ENCODE measurements around the gene SRXN1. TPM values are rescaled to one million over a fixed set of nuclear protein-coding genes. Genes with fewer than 3 reads are reported as not detected.

SRXN1 gene
- total RNA-seq, 2 experiments from 2014 or later, result 8.9 to 9.3 TPM

DNA sequence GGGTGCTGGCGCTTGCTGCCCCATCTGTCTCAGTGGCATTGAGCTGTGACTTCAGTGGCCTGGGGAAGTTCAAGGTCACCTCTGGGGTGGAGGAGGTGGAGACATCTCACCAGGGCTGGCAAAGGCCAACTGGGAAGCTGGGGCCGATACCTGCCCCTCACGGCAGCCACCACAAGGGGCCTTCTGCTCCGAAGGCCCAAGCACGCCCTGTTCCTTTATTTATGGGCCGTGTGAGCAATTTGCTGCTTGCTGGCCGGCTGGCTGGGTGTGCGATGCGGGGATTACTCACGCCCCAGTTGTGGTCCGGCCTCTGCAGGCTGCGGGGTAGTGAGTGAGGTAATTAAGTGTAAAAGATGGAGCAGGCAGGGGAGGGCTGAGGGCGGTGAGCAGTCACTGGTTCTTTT is 35.8 kb upstream of the SRXN1 start:
- Mint-ChIP-seq H3K27me3 (ENCODE audit: low read depth) (peaks cover 4% of the 10 kb centered on the region), H3K27ac (no peak overlapping the region), H3K36me3 (ENCODE audit: low read depth) (no peaks in the 10 kb centered on the region), H3K4me3 (no peak overlapping the region), H3K9me3 (ENCODE audit: insufficient read depth) (no peaks in the 10 kb centered on the region), H3K4me1 (ENCODE audit: low read depth) (no peaks in the 10 kb centered on the region)
- POLR2A ChIA-PET, result no interaction called here
- ATAC-seq, result no peak
- CTCF ChIA-PET, result no interaction called here
- no peak for DNase-seq

DNA sequence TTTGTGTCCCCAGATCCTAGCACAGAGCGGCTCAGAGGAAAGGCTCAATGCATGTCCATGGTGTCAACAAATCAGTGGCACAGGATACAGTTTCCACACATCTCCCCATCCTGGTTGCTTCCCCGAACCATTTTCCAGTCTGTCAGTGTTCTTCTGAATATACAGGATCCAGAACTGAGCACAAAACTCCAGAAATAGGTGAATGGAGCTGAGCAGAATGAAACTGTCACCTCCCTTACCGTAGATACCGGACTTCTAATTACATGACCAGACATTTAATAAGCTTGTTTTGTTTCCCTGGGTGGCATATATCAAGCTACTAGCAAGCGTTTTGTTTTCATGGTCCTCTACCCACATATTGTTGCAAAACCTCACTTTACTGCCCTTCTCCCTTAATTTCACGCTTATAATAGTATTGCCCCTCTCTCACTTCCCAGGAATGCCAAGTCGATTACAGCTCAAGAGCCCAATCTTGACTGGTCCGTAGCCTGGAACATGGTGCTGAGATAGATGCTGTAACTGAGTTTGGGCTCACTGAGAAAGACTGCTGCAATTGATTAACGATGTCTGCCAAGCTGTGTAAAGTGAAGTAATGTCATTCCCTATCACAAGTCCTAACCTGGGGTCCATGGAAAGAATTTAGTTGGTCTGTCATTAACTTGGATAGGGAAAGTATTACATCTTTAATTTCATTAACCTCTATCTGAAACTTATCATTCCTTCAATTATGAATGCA is 34.6 kb upstream of the SRXN1 start:
- Mint-ChIP-seq H3K27me3 (ENCODE audit: low read depth) (peaks cover 4% of the 10 kb centered on the region), H3K27ac (no peak overlapping the region), H3K36me3 (ENCODE audit: low read depth) (no peaks in the 10 kb centered on the region), H3K4me1 (ENCODE audit: low read depth) (no peaks in the 10 kb centered on the region), H3K9me3 (ENCODE audit: insufficient read depth) (no peaks in the 10 kb centered on the region), H3K4me3 (no peak overlapping the region)
- CTCF ChIA-PET, result interaction anchor here (1.3 kb wide), 1 partner anchor 20 kb away, joined by 3 read pairs; no protein-coding TSS in a partner anchor
- ATAC-seq, result no peak
- DNase-seq, result no peak
- POLR2A ChIA-PET, result no interaction called here

DNA sequence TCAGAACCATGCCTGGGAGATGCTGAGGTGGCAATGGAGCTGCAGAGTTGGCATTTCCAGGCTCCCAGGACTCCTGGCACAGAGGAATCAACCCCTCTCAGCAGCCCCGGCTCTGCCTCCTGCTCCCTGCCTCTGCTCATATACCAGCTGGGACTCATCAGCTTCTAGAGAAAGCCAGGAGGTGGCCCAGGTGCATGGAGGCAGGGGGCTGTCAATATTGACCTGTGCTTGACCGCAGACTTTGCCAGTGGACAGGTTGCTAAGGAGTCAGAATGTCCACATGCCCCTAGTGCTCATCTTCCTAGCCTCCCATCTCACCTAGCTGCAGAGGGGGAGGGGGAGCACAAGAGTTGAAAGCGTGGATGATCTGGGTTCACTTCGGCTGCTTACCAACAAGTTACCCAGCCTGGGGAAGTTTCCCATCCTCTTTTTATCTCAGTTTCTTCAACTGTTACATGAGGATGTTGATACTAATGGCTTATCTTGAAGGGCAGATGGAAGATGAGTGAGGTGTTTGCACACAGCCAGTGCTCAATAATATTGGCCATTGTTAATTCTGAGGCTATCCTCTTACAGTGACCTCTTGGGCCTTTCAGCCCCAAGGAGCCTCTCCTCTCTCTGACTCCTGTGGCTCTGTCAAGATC is 31.8 kb upstream of the SRXN1 start:
- Mint-ChIP-seq H3K27me3 (ENCODE audit: low read depth) (peaks cover 4% of the 10 kb centered on the region), H3K9me3 (ENCODE audit: insufficient read depth) (no peaks in the 10 kb centered on the region), H3K4me1 (ENCODE audit: low read depth) (no peaks in the 10 kb centered on the region), H3K36me3 (ENCODE audit: low read depth) (no peaks in the 10 kb centered on the region), H3K27ac (no peak overlapping the region), H3K4me3 (no peak overlapping the region)
- DNase-seq, result no peak
- ChIA-PET POLR2A (no interaction called here), CTCF (interaction anchor here (1.0 to 1.3 kb wide), 2 partner anchors 11 to 18 kb away, joined by 3 to 4 read pairs; no protein-coding TSS in a partner anchor)
- no peak for ATAC-seq

DNA sequence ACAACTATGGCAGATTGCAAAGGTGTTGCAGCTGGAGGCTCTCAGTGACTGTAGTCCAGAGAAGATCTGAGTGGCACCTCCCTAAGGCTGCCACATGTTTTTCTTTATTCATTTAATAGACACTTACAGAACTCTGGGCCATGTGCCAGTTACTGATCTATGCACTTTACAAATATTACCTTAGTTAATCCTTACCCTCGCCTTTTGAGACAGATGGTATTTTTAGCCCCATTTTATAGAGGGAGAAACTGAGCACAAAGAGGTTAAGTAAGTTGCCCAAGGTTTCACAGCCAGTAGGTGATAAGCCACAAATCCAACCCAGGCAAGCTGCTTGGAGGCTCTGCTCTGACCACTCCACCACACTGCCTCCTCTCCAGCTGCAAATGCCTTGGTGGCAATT is 29.1 kb upstream of the SRXN1 start:
- no peak overlapping the region for H3K4me3 Mint-ChIP-seq
- H3K4me1 Mint-ChIP-seq (ENCODE audit: low read depth), result no peaks in the 10 kb centered on the region
- DNase-seq (no peak), ATAC-seq (no peak)
- ChIA-PET POLR2A (no interaction called here), CTCF (no interaction called here)
- H3K9me3 Mint-ChIP-seq (ENCODE audit: insufficient read depth), result no peaks in the 10 kb centered on the region
- no peak overlapping the region for H3K27ac Mint-ChIP-seq
- H3K36me3 Mint-ChIP-seq (ENCODE audit: low read depth), result no peaks in the 10 kb centered on the region
- H3K27me3 Mint-ChIP-seq (ENCODE audit: low read depth), result peaks cover 17% of the 10 kb centered on the region

DNA sequence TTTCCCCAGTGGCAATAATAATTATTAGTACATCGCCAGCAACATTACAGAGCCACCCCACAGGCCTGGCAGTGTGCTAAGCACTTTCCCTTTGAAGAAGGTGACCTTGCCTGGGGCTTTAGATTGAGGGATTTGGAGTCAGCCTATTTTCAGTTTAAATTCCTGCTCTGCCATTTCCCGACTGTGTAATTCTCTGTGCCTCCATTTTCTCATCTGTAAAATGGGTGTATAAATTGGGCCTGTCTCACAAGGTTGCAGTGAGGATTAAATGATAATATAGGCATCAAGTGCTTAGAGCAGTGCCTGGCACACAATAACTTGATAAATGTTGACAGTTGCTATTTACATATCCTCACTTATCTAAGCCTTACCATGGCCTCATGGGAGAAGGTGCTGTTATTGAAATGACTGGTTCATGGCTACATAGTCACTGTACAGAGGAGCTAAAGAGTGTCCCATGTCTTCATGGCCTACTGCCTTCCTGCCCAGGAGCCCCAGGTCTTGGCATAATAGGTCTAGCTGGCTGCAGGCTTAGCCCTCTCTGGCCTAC is 27.7 kb upstream of the SRXN1 start:
- H3K4me3 Mint-ChIP-seq, result no peak overlapping the region
- no peaks in the 10 kb centered on the region for H3K36me3 Mint-ChIP-seq (ENCODE audit: low read depth)
- H3K4me1 Mint-ChIP-seq (ENCODE audit: low read depth), result peaks cover 2% of the 10 kb centered on the region
- DNase-seq (no peak), ATAC-seq (no peak)
- CTCF ChIA-PET, result no interaction called here
- H3K27me3 Mint-ChIP-seq (ENCODE audit: low read depth), result peaks cover 25% of the 10 kb centered on the region
- H3K27ac Mint-ChIP-seq, result no peak overlapping the region
- H3K9me3 Mint-ChIP-seq (ENCODE audit: insufficient read depth), result no peaks in the 10 kb centered on the region
- POLR2A ChIA-PET, result no interaction called here

DNA sequence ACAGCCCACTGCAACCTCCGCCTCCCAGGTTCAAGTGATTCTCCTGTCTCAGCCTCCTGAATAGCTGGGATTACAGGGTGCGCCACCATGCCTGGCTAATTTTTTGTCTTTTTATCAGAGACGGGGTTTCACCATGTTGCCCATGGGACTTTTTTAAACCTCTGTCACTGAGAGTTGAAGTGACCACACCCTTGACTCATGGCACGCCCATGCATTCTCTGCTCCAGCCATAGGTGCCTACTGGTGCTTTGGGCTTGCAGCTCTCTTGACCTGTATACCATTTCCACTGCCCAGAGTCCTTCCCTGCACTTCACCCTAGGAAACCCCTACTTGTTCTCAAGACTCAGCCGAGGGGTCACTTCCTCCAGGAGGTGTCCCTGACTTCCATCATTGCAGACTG is 25.0 kb upstream of the SRXN1 start:
- Mint-ChIP-seq H3K9me3 (ENCODE audit: insufficient read depth) (no peaks in the 10 kb centered on the region), H3K27me3 (ENCODE audit: low read depth) (peaks cover 43% of the 10 kb centered on the region), H3K27ac (no peak overlapping the region), H3K4me3 (no peak overlapping the region), H3K4me1 (ENCODE audit: low read depth) (peaks cover 2% of the 10 kb centered on the region), H3K36me3 (ENCODE audit: low read depth) (no peaks in the 10 kb centered on the region)
- no peak for DNase-seq
- no peak for ATAC-seq
- POLR2A ChIA-PET, result no interaction called here
- CTCF ChIA-PET, result no interaction called here

DNA sequence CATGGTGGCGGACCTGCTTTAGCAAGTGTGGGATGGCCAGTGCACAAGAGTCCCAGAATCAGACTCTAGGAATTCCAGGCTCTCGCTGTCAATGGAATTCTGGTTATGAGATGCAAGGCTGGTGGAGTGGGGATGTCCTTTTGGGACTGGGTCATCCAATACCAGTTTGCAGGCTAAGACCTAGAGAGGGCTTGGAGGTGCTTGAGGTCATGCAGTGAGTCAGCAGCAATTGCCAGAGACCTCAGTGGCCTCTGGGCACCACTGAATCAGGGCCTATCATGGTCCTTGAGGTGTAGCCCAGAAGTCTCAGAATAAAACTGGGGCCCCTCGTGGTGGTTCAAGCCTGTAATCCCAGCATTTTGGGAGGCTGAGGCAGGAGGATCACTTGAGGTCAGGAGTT is 24.0 kb upstream of the SRXN1 start:
- ChIA-PET POLR2A (no interaction called here), CTCF (no interaction called here)
- H3K27me3 Mint-ChIP-seq (ENCODE audit: low read depth), result peaks cover 53% of the 10 kb centered on the region
- ATAC-seq (no peak), DNase-seq (no peak)
- no peak overlapping the region for H3K4me3 Mint-ChIP-seq
- no peaks in the 10 kb centered on the region for H3K36me3 Mint-ChIP-seq (ENCODE audit: low read depth)
- H3K27ac Mint-ChIP-seq, result no peak overlapping the region
- H3K4me1 Mint-ChIP-seq (ENCODE audit: low read depth), result peaks cover 4% of the 10 kb centered on the region
- no peaks in the 10 kb centered on the region for H3K9me3 Mint-ChIP-seq (ENCODE audit: insufficient read depth)

DNA sequence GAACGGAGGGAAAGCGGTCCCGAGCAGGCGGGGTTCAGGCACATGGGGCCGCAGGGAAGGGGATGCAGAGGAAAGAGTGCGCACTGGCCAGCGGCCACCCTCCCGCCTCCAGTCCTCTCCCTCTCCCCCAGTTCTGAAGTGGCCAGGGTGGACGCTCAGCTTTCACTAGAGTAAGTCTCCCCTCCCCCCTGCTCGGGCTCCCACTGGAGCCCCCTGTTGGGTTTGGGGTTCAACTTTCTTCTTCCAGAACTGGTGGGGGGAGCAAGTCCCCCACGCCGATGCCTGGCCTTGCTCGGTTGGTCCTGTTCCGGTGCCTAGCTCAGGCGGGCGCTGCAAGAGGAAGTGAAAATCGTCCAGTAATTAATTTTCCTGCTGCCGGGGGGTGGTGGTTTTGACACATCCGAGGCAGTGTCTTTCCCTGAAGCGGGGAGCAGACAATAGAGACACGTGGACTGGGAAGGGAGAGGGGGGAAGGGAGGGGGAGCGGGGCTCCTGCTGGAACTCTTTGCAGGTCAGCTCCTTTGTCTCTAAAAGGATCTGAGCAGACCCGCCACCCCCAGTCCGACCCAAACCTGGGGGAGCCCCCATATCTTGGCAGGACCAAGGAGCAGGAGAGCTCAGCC is 23.4 kb upstream of the SRXN1 start:
- ATAC-seq (no peak), DNase-seq (no peak)
- Mint-ChIP-seq H3K9me3 (ENCODE audit: insufficient read depth) (no peaks in the 10 kb centered on the region), H3K4me3 (no peak overlapping the region), H3K36me3 (ENCODE audit: low read depth) (no peaks in the 10 kb centered on the region), H3K27ac (no peak overlapping the region), H3K4me1 (ENCODE audit: low read depth) (peaks cover 10% of the 10 kb centered on the region), H3K27me3 (ENCODE audit: low read depth) (peaks cover 58% of the 10 kb centered on the region)
- POLR2A ChIA-PET, result no interaction called here
- CTCF ChIA-PET, result interaction anchor here (1.1 kb wide), 1 partner anchor 31 kb away, joined by 4 read pairs; no protein-coding TSS in a partner anchor

DNA sequence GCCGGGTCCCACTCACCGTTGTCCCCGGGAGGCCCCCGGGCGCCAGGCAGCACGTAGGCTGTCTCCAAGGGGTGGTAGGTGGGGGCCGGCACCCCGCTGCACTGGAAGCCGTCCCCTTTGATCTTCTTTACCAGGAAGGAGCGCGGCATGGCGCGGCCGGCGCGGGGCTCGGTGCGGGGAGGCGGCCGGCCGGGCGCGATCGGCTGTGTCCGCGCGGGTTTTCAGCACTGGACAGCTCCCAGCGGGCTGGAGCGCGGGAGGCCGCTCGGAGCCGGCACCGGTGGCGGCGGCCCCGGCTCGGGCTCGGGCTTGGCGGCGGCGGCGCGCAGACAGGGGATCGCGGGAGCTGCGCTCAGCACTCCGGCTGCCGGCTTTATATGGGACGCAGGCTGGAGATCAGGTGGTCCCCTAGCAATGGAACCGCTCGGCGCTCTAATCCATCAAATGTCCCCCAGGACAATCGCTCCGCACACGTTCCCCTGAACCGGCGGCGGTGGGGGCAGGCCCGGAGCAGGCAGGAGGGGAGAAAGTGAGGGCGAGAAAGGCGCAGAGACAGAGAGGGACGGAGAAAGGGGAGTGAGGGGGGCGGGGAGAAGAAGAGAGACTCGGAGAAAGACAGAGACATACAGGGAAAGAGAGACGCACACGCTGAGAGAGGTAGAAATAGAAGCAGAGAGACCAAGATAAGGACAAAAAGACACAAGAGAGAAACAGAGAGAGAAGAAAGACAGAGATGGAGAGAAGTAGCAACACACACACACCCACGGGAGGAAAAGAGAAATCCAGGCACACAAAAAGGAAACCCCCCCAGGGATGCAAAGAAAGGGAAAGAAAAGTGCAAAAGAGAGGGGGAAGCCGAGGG is 22.7 kb upstream of the SRXN1 start, which contains the start of gene SCRT2:
TSS of gene SCRT2 (minus strand) at position 350 of the 862 bp plus-strand sequence. CDS start at position 149, 201 bp downstream.
- POLR2A ChIA-PET, result no interaction called here

DNA sequence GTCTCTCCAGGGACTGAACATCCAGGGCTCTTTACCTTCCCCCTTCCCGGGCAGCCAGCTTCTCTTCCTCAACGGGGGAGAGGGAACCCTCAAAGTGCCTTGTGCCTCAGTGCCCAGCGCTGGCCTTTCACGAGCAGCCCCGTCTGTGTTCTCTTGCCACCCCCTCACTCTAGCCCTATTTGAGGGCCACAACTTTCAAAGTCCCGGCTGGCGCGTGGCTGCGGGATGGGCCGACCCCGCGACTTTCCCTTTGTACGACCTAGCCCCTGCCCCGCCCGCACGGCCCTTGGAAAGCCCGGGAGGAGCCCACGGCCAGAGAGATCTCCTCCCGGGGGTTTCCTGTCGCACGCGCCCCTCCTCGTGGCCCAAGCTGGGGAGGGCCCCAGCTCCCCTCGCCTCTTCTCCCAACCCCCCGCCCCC is 22.0 kb upstream of the SRXN1 start:
- H3K27me3 Mint-ChIP-seq (ENCODE audit: low read depth), result peaks cover 63% of the 10 kb centered on the region
- ATAC-seq (no peak), DNase-seq (no peak)
- H3K36me3 Mint-ChIP-seq (ENCODE audit: low read depth), result no peaks in the 10 kb centered on the region
- H3K4me1 Mint-ChIP-seq (ENCODE audit: low read depth), result peaks cover 11% of the 10 kb centered on the region
- H3K9me3 Mint-ChIP-seq (ENCODE audit: insufficient read depth), result no peaks in the 10 kb centered on the region
- CTCF ChIA-PET, result interaction anchor here (1.1 to 1.7 kb wide), 2 partner anchors 8 to 29 kb away, joined by 4 read pairs; no protein-coding TSS in a partner anchor
- no peak overlapping the region for H3K27ac Mint-ChIP-seq
- H3K4me3 Mint-ChIP-seq, result no peak overlapping the region
- POLR2A ChIA-PET, result no interaction called here

More for the DNA sequence above, 22.7 kb upstream of the SRXN1 start, which contains the start of gene SCRT2:
- Mint-ChIP-seq H3K4me3 (no peak within 1 kb of the TSS), H3K27ac (no peak within 1 kb of the TSS), H3K27me3 (ENCODE audit: low read depth) (peaks cover 63% of the 10 kb centered on the region), H3K4me1 (ENCODE audit: low read depth) (peaks cover 11% of the 10 kb centered on the region), H3K36me3 (ENCODE audit: low read depth) (no peaks in the 10 kb centered on the region), H3K9me3 (ENCODE audit: insufficient read depth) (no peaks in the 10 kb centered on the region)
- ATAC-seq (peak; percentile 92), DNase-seq (peak; percentile 78)
- CTCF ChIA-PET, result interaction anchor here (1.1 to 1.7 kb wide), 3 partner anchors 9 to 30 kb away, joined by 4 read pairs; no protein-coding TSS in a partner anchor

DNA sequence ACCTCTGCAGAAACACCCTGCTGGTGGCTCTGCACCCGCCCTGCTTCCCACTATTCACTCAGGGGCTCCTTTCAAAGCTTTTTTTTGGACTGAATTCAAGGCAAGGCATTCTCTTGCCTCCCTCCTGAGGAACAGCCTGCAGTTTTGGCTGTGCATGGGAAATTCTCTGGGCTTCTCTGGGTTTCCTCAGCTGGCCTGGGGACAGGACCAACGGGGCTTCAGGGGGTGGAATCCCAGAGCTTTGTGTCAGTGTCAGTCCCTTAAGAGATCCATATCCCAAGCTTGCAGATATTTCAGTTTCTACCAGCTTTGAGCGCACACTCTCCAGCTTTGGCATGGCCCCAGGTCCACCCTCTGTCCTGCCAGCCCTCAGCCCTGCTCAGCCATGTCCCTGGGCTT is 20.6 kb upstream of the SRXN1 start:
- ChIA-PET CTCF (interaction anchor here (0.7 to 1.7 kb wide), 3 partner anchors 9 to 28 kb away, joined by 3 to 4 read pairs (median 3); no protein-coding TSS in a partner anchor), POLR2A (no interaction called here)
- H3K9me3 Mint-ChIP-seq (ENCODE audit: insufficient read depth), result no peaks in the 10 kb centered on the region
- H3K27me3 Mint-ChIP-seq (ENCODE audit: low read depth), result peaks cover 57% of the 10 kb centered on the region
- H3K27ac Mint-ChIP-seq, result no peak overlapping the region
- H3K36me3 Mint-ChIP-seq (ENCODE audit: low read depth), result no peaks in the 10 kb centered on the region
- ATAC-seq, result no peak
- H3K4me1 Mint-ChIP-seq (ENCODE audit: low read depth), result peaks cover 11% of the 10 kb centered on the region
- DNase-seq, result no peak
- H3K4me3 Mint-ChIP-seq, result no peak overlapping the region

Data from activated CD8-positive, alpha-beta T cell treated with anti-CD3 and anti-CD28 coated beads, Interleukin-2, amount 10 ng/mL, durations not matched to agents 7 days and 5 days (primary cell).